Measurements from ENCODE around the gene TUBA4B.
"Not testable (repeated sequence)": the region's sequence is repeated elsewhere in the genome, so short reads cannot be mapped to it uniquely, and the experiment has no call there.

The TUBA4B gene

DNA sequence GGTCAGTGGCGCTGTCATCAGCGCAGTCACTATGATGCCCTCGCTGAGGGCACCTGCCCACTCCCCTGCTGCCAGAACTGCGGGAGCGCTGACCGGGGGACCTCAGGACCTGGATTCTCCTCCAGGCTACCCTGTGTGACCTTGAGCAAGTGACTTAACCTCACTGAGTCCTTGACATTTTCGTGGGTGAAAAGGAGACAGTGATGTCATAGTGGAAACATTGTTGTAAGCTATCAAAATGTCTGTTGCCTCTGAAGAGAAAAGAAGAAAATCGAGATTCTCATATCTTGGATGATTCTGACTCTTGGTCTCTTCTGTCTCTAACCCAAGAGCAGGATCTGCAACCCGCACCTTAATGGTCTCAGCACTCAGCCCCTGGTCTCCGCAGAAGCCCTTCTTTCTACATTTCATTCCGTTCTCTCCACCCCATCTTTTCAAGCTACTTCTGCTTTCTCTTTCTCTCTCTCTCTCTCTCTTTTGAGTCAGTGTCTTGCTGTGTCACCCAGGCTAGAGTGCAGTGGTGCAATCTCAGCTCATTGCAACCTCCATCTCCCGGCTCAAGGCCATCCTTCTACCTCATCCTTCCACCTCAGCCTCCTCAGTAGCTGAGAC lies 1.7 kb downstream of the TUBA4B start (continued):
- TF ChIP-seq ZNF521 (tag by site-specific recombination; IDR thresholded peaks at IDR 0.05) (no peak), PRDM1 (tag by site-specific recombination; IDR thresholded peaks at IDR 0.05) (peak; percentile 86), ZNF629 (tag by site-specific recombination; IDR thresholded peaks at IDR 0.05) (peak; percentile 43), ZBTB17 (tag by site-specific recombination; IDR thresholded peaks at IDR 0.05) (peak; percentile 43; the same call in 1 of the 2 replicates), ZBTB21 (tag by site-specific recombination; IDR thresholded peaks at IDR 0.05) (0 out of 2 replicates have a peak, but pooled peaks have one; percentile 29), BCL11A (tag by site-specific recombination; IDR thresholded peaks at IDR 0.05; ENCODE audit: low read depth) (no peak; the same call in 1 of the 2 replicates), REPIN1 (tag by site-specific recombination; IDR thresholded peaks at IDR 0.05; ENCODE audit: low read depth) (no peak), TCF7L2 (IDR thresholded peaks at IDR 0.05; ENCODE audit: borderline replicate concordance, low read depth, low read length) (no peak), SCRT1 (tag by site-specific recombination; IDR thresholded peaks at IDR 0.05; ENCODE audit: borderline replicate concordance) (no peak), ZNF19 (tag by site-specific recombination; IDR thresholded peaks at IDR 0.05; ENCODE audit: low read depth) (no peak), SP2 (tag by site-specific recombination; IDR thresholded peaks at IDR 0.05) (no peak), ZFHX2 (tag by site-specific recombination; conservative IDR thresholded peaks at IDR 0.05) (0 out of 2 replicates have a peak, but pooled peaks have one; percentile 1), ZNF549 (tag by site-specific recombination; IDR thresholded peaks at IDR 0.05) (no peak)
- TF ChIP-seq, protein P1, sequence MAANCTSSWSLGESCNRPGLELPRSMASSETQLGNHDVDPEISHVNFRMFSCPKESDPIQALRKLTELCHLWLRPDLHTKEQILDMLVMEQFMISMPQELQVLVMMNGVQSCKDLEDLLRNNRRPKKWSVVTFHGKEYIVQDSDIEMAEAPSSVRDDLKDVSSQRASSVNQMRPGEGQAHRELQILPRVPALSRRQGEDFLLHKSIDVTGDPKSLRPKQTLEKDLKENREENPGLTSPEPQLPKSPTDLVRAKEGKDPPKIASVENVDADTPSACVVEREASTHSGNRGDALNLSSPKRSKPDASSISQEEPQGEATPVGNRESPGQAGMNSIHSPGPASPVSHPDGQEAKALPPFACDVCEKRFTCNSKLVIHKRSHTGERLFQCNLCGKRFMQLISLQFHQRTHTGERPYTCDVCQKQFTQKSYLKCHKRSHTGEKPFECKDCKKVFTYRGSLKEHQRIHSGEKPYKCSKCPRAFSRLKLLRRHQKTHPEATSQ (tag by site-specific recombination; IDR thresholded peaks at IDR 0.05): no peak
- TF ChIP-seq, protein P2, sequence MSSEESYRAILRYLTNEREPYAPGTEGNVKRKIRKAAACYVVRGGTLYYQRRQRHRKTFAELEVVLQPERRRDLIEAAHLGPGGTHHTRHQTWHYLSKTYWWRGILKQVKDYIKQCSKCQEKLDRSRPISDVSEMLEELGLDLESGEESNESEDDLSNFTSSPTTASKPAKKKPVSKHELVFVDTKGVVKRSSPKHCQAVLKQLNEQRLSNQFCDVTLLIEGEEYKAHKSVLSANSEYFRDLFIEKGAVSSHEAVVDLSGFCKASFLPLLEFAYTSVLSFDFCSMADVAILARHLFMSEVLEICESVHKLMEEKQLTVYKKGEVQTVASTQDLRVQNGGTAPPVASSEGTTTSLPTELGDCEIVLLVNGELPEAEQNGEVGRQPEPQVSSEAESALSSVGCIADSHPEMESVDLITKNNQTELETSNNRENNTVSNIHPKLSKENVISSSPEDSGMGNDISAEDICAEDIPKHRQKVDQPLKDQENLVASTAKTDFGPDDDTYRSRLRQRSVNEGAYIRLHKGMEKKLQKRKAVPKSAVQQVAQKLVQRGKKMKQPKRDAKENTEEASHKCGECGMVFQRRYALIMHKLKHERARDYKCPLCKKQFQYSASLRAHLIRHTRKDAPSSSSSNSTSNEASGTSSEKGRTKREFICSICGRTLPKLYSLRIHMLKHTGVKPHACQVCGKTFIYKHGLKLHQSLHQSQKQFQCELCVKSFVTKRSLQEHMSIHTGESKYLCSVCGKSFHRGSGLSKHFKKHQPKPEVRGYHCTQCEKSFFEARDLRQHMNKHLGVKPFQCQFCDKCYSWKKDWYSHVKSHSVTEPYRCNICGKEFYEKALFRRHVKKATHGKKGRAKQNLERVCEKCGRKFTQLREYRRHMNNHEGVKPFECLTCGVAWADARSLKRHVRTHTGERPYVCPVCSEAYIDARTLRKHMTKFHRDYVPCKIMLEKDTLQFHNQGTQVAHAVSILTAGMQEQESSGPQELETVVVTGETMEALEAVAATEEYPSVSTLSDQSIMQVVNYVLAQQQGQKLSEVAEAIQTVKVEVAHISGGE (tag by site-specific recombination; conservative IDR thresholded peaks at IDR 0.05; ENCODE audit: low read depth): no peak
- TF ChIP-seq, protein P3, sequence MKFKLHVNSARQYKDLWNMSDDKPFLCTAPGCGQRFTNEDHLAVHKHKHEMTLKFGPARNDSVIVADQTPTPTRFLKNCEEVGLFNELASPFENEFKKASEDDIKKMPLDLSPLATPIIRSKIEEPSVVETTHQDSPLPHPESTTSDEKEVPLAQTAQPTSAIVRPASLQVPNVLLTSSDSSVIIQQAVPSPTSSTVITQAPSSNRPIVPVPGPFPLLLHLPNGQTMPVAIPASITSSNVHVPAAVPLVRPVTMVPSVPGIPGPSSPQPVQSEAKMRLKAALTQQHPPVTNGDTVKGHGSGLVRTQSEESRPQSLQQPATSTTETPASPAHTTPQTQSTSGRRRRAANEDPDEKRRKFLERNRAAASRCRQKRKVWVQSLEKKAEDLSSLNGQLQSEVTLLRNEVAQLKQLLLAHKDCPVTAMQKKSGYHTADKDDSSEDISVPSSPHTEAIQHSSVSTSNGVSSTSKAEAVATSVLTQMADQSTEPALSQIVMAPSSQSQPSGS (tag by site-specific recombination; IDR thresholded peaks at IDR 0.05; ENCODE audit: low read depth): peak; percentile 40; the same call in 1 of the 2 replicates

DNA sequence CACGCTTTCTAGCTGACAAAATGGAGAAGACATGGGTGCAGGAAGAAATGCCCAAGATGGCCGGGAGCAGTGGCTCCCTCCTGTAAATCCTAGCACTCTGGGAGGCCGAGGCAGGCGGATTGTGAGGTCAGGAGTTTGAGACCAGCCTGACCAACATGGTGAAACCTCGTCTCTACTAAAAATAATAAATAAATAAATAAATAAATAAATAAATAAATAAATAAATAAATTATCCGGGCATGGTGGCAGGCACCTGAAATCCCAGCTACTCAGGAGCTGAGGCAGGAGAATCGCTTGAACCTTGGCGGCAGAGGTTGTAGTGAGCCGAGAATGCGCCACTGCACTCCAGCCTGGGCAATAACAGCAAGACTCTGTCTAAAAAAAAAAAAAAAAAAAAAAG lies 5.9 kb downstream of the TUBA4B start:
- POLR2A ChIA-PET: interaction anchor here (0.7 kb wide), 1 partner anchor 17 kb away, joined by 3 read pairs; no protein-coding TSS in a partner anchor
- H3K27ac ChIP-seq (ENCODE audit: extremely low read depth, low read depth, low read length); H3K9me3 ChIP-seq (ENCODE audit: control insufficient read depth, insufficient read depth, low read depth, low read length); H3K4me1 ChIP-seq (ENCODE audit: control insufficient read depth, insufficient read depth, low read length); H3K4me3 ChIP-seq (ENCODE audit: low read depth, low read length); H3K36me3 ChIP-seq (ENCODE audit: control insufficient read depth in 2 of 2, insufficient read depth in 1 of 2, low read length in 2 of 2): not testable (repeated sequence)
- CTCF ChIA-PET: interaction anchor here (0.6 to 1.6 kb wide), 6 partner anchors 18 to 1003 kb away, joined by 3 to 12 read pairs (median 3); no protein-coding TSS in a partner anchor
- TF ChIP-seq, protein P2 (tag by site-specific recombination; conservative IDR thresholded peaks at IDR 0.05; ENCODE audit: low read depth): peak; percentile 63
- TF ChIP-seq ZBTB8A (tag by site-specific recombination; IDR thresholded peaks at IDR 0.05) (peak; percentile 30; the same call in 1 of the 2 replicates), ZNF266 (tag by site-specific recombination; IDR thresholded peaks at IDR 0.05; ENCODE audit: low read depth) (0 out of 2 replicates have a peak, but pooled peaks have one; percentile 18), ZNF426 (tag by site-specific recombination; IDR thresholded peaks at IDR 0.05) (peak; percentile 64), ZNF394 (tag by site-specific recombination; IDR thresholded peaks at IDR 0.05; ENCODE audit: borderline replicate concordance) (peak; percentile 84; the same call in 1 of the 2 replicates), ZNF623 (tag by site-specific recombination; IDR thresholded peaks at IDR 0.05) (peak; percentile 46)
- TF ChIP-seq, protein P4, sequence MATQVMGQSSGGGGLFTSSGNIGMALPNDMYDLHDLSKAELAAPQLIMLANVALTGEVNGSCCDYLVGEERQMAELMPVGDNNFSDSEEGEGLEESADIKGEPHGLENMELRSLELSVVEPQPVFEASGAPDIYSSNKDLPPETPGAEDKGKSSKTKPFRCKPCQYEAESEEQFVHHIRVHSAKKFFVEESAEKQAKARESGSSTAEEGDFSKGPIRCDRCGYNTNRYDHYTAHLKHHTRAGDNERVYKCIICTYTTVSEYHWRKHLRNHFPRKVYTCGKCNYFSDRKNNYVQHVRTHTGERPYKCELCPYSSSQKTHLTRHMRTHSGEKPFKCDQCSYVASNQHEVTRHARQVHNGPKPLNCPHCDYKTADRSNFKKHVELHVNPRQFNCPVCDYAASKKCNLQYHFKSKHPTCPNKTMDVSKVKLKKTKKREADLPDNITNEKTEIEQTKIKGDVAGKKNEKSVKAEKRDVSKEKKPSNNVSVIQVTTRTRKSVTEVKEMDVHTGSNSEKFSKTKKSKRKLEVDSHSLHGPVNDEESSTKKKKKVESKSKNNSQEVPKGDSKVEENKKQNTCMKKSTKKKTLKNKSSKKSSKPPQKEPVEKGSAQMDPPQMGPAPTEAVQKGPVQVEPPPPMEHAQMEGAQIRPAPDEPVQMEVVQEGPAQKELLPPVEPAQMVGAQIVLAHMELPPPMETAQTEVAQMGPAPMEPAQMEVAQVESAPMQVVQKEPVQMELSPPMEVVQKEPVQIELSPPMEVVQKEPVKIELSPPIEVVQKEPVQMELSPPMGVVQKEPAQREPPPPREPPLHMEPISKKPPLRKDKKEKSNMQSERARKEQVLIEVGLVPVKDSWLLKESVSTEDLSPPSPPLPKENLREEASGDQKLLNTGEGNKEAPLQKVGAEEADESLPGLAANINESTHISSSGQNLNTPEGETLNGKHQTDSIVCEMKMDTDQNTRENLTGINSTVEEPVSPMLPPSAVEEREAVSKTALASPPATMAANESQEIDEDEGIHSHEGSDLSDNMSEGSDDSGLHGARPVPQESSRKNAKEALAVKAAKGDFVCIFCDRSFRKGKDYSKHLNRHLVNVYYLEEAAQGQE (tag by site-specific recombination; IDR thresholded peaks at IDR 0.05): 0 out of 2 replicates have a peak, but pooled peaks have one; percentile 24

Data from HEK293 (cell line).